HG03095 (cell line): ENCODE measurements around the gene FANCI.
A peak's percentile ranks its signal among the peaks of the same experiment; 100 is the strongest.
"Not testable (repeated sequence)": the region's sequence is repeated elsewhere in the genome, so short reads cannot be mapped to it uniquely, and the experiment has no call there.

Experiments used
- ATAC-seq: cut with Tn5 transposase; IDR thresholded peaks from one replicate; pipeline ENCODE4 v1.9.1; 2021; ENCODE audit warnings: moderate library complexity; ENCODE audit not compliant: unreplicated experiment

FANCI gene

DNA sequence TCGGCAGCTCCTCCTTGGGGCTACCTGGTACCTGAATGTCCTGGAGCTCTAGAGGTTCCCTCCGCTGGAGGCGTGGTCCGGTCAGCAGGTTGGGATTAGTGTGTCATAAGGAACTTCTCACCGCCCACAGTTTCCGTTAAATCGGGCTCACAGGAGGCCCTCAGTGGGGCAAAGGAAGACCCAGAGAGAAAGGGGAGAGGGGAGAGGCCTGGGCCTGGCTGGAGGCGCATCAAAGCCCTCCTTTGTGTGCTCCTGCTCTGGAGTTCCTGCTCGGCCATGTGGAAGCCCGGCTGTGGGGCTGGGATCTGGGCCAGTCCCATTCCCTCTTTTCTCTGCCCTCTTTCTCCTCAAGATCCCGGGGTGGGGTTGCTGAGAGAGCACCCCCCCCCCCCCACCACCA lies 22.2 kb upstream of the FANCI start, which contains the start of gene RLBP1:
RLBP1 (minus strand) TSS at position 37 of the 400 bp plus-strand sequence. CDS start 2,604 bp downstream, outside the sequence.
- no peak for ATAC-seq

DNA sequence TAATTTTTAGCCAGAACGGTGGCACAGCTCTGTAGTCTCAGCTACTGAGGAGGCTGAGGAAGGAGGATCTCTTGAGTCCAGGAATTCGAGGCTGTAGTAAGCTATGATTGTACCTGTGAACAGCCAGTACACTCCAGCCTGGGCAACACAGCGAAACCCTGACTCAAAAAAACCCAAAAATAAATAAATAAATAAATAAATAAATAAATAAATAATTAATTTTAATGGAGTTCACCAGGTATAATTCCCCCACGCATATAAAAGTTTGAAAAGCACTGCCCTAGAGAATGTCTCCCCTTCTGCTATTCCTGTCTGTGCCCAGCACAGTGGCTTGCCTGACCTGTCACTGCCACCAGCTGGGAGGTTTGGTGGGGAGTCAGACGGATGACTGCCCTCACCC lies 18.2 kb upstream of the FANCI start:
- ATAC-seq = no peak

GRCh38 chr15:89226359-89227221 lies 17.2 kb upstream of the FANCI start:
- no peak for ATAC-seq

DNA sequence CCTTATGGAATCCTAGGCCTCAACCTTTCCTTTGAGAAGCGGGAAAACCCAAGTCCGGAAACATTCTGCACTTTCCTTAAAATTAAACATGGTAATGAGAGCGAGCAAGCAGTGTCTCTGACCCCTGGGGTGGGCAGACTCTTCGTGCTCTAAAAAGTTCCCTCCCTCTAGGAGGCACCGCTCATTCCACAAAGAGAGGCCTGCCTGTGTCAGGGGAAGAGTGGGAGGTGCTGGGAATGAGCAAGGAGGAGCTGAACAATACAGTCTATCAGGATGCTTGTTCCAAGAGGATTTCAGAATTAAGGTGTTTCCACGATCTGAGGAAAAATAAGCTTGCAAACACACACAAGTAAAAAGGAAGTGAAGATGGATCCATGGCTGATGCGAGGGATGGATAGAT lies 16.4 kb upstream of the FANCI start:
- ATAC-seq = no peak

DNA sequence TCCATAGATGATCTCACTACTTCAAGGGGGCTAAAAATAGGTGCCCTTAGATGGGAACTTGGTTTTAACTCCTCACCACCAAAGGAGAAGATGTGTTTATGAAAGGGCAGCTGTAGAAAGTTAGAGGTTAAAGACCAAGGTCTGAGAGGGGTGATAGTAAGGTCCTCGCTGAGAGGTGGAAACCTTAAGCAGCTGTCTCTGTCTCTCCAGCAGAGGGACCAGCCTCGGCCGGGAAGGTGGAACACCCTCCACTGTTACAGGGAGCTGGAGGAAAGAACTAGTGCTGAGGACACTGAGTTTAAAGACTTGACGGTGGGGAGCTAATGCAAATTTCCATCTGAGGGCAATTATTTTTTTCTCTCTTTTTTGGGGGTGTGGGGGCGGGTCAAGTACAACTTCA lies 13.5 kb upstream of the FANCI start:
- ATAC-seq = no peak

GRCh38 chr15:89231832-89232231 lies 11.9 kb upstream of the FANCI start:
- no peak for ATAC-seq

- ATAC-seq = not testable (repeated sequence)
Measured at GRCh38 chr15:89239883-89240810, 3.6 kb upstream of the FANCI start.

GRCh38 chr15:89243046-89243690 lies 611 bp upstream of the FANCI start:
- ATAC-seq = no peak

- ATAC-seq = peak; percentile 25
Measured at GRCh38 chr15:89244574-89244903, 760 bp downstream of the FANCI start.

- ATAC-seq = no peak
Measured at GRCh38 chr15:89247446-89247845, 3.7 kb downstream of the FANCI start.

- ATAC-seq = no peak
Measured at GRCh38 chr15:89248584-89248983, 4.8 kb downstream of the FANCI start.

- not testable (repeated sequence) for ATAC-seq
Measured at GRCh38 chr15:89250142-89250541, 6.4 kb downstream of the FANCI start.

- not testable (repeated sequence) for ATAC-seq
Measured at GRCh38 chr15:89277281-89277680, 33.5 kb downstream of the FANCI start.

- ATAC-seq = no peak
Measured at GRCh38 chr15:89278307-89278706, 34.5 kb downstream of the FANCI start.

GRCh38 chr15:89282631-89283030 lies 38.9 kb downstream of the FANCI start:
- ATAC-seq = no peak

DNA sequence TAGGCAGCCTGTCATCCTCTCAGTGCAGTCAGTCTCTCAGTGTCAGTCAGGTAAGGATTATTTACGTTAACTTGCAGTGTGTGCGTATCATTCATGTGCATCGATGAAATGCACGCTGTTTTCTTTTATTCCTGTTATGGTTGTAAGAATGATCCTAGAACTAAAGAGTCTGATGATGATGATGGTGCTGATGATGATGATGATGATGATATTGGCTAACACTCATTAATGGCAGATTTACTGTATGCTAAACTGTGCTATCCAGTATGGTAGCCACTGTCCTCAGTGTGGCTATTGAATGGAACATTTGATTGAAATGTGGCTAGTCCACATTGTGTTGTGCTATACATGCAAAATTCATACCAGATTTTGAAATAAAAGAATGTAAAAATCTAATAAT lies 39.4 kb downstream of the FANCI start:
- no peak for ATAC-seq

- ATAC-seq = no peak
Measured at GRCh38 chr15:89291934-89292438, 48.2 kb downstream of the FANCI start.

GRCh38 chr15:89293012-89293411 lies 49.2 kb downstream of the FANCI start:
- ATAC-seq = no peak

- ATAC-seq = no peak
Measured at GRCh38 chr15:89299896-89300295, 56.1 kb downstream of the FANCI start.

DNA sequence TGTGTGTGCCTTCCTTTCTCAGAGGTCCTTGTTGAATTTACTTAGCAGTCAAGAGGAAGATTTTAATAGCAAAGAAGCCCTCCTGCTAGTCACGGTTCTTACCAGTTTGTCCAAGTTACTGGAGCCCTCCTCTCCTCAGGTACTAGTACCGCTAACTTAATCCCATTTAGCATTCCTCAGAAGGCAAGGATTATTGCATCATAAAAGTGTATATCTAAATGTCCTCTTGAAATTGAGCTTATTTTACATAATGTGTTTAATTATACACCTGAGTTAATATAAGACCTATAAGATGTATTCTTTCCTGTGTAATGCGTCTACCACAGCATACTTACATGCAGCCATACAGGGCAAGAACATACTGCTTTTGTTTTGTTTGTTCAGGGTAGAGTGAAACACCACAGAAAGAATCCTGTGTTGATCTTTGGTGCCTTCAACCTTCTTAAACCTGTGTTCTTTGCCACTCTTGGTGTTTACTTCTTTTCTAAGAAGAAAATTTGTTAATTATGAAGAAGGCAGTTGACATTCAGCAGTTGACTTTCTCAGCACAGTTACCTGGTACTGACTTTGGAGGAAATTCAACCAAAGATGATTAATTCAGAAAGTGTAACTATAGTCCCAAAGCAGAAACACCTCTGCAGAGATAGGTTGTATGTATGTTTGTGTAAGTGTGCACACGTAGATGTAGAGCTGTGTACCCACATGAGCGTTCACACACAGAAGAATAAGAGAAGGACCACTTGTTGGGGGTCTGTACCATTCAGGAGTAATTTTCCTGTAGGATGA lies 57.7 kb downstream of the FANCI start:
- ATAC-seq = no peak
